MCF 10A (cell line): ENCODE results near the gene GARIN5A. TPM values are rescaled to one million over a fixed set of nuclear protein-coding genes. Genes with fewer than 3 reads are reported as not detected.

Source experiments
- BruUV-seq: library from RNA; stranded (reverse); fragments of 400-500 nt; replicated peaks from 2 replicates; lab custom pipeline; 2021; lab: Mats Ljungman, UMichigan
- CTCF ChIA-PET: fragments of 300-600 bp; sonication (Branson Sonifier 250); formaldehyde crosslinking; extraction: SDS; loops from one replicate; lab custom pipeline; 2021; ENCODE audit warnings: antibody characterized with exemption, inconsistent platforms; lab: Yijun Ruan, JAX
- POLR2A ChIA-PET: fragments of 300-600, 350-650 bp; sonication (Branson Sonifier 250); formaldehyde crosslinking; extraction: SDS; loops from one replicate; lab custom pipeline; 2020; ENCODE audit warnings: antibody characterized with exemption, inconsistent platforms; lab: Yijun Ruan, JAX
- DNase-seq: peaks from one replicate; pipeline ENCODE4 v3.0.0-alpha.2; 2018; ENCODE audit not compliant: unreplicated experiment
- H3K27ac Mint-ChIP-seq: one replicate; pipeline ENCODE4 v1.8.0; 2022; ENCODE audit warnings: mild to moderate bottlenecking, low read depth, mixed read lengths; ENCODE audit not compliant: unreplicated experiment
- H3K27me3 Mint-ChIP-seq: one replicate; pipeline ENCODE4 v1.8.0; 2022; ENCODE audit warnings: mixed read lengths; ENCODE audit not compliant: insufficient read depth, unreplicated experiment
- H3K36me3 Mint-ChIP-seq: one replicate; pipeline ENCODE4 v1.8.0; 2022; ENCODE audit warnings: mild to moderate bottlenecking, moderate library complexity, mixed read lengths; ENCODE audit not compliant: insufficient read depth, unreplicated experiment
- H3K4me1 Mint-ChIP-seq: one replicate; pipeline ENCODE4 v1.8.0; 2022; ENCODE audit warnings: mixed read lengths; ENCODE audit not compliant: insufficient read depth, unreplicated experiment
- H3K4me3 Mint-ChIP-seq: one replicate; pipeline ENCODE4 v1.8.0; 2022; ENCODE audit warnings: mild to moderate bottlenecking, moderate library complexity, mixed read lengths; ENCODE audit not compliant: unreplicated experiment
- H3K9me3 Mint-ChIP-seq: one replicate; pipeline ENCODE4 v1.8.0; 2022; ENCODE audit warnings: mixed read lengths; ENCODE audit not compliant: unreplicated experiment
- intact Hi-C: fragments of 100-400 bp; cut with micrococcal nuclease; formaldehyde crosslinking; loops from 2 replicates; pipeline ENCODE4 v1.14.1; 2022
- total RNA-seq: library from RNA; stranded (reverse); gene quantifications from 2 replicates; pipeline ENCODE4 v1.2.3, GENCODE V29; 2022
- TF ChIP-seq, protein P1 (sequence below): fragments of 200-600 bp; IDR thresholded peaks from one replicate; pipeline ENCODE4 v1.8.0; 2022; ENCODE audit warnings: antibody characterized with exemption, mild to moderate bottlenecking; ENCODE audit not compliant: unreplicated experiment

GARIN5A gene
- total RNA-seq, 1 experiment from 2014 or later: 1.5 TPM

- no peaks in the 10 kb centered on the region for H3K9me3 Mint-ChIP-seq
- TF ChIP-seq, protein P1, sequence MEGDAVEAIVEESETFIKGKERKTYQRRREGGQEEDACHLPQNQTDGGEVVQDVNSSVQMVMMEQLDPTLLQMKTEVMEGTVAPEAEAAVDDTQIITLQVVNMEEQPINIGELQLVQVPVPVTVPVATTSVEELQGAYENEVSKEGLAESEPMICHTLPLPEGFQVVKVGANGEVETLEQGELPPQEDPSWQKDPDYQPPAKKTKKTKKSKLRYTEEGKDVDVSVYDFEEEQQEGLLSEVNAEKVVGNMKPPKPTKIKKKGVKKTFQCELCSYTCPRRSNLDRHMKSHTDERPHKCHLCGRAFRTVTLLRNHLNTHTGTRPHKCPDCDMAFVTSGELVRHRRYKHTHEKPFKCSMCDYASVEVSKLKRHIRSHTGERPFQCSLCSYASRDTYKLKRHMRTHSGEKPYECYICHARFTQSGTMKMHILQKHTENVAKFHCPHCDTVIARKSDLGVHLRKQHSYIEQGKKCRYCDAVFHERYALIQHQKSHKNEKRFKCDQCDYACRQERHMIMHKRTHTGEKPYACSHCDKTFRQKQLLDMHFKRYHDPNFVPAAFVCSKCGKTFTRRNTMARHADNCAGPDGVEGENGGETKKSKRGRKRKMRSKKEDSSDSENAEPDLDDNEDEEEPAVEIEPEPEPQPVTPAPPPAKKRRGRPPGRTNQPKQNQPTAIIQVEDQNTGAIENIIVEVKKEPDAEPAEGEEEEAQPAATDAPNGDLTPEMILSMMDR: no peak
These were observed 26.1 kb downstream of the GARIN5A start for GRCh38 chr19:50450369-50451222.

DNA sequence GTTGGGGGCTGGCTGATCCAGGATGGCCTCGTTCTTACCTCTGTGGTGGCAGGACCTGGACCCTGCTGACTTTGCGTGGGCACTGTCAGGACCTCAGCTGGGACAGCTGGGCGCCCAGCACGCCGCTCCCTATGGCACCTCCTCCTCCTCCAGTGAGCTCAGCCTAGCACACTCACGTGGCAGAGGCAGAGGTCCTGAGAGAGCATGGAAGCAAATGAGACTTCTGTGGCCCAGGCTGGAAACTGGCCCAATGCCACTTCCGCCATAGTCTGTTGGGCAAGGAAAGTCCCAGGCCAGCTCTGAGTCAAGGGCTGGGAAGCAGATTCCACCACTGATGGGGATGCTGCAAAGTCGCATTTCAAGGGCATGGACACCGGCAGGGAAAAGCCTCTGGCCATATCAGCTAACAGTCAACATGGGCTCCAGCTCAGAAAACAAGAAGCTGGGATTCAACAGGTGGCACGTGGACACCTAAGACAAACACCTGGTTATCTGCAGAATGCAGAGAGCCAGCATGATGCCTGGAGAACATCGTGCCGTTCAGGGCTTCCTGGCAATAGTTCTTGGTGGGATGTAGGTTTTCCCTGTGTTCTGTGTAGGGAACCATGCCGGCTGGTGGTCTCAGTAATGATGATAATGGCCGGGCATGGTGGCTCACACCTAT is 27.3 kb downstream of the GARIN5A start:
- Mint-ChIP-seq H3K27ac (no peak overlapping the region), H3K9me3 (peaks cover 4% of the 10 kb centered on the region), H3K27me3 (peaks cover 11% of the 10 kb centered on the region), H3K4me1 (no peaks in the 10 kb centered on the region), H3K4me3 (no peak overlapping the region), H3K36me3 (no peaks in the 10 kb centered on the region)
- intact Hi-C loops: no loop called here
- no peak for DNase-seq
- ChIA-PET POLR2A (no interaction called here), CTCF (interaction anchor here (2.0 kb wide), 1 partner anchor 11 kb away, joined by 10 read pairs; no protein-coding TSS in a partner anchor)
- no TSS peak for BruUV-seq
- TF ChIP-seq, protein P1: no peak

More at GRCh38 chr19:50450369-50451222, 26.1 kb downstream of the GARIN5A start:
- H3K4me1 Mint-ChIP-seq: no peaks in the 10 kb centered on the region
- no TSS peak for BruUV-seq
- ChIA-PET CTCF (interaction anchor here (0.7 to 2.0 kb wide), 3 partner anchors 10 to 483 kb away, joined by 3 to 10 read pairs (median 3); no protein-coding TSS in a partner anchor), POLR2A (interaction anchor here (0.6 kb wide), 1 partner anchor 39 kb away, joined by 7 read pairs; no protein-coding TSS in a partner anchor)
- H3K4me3 Mint-ChIP-seq: no peak overlapping the region
- intact Hi-C loops: no loop called here
- H3K27me3 Mint-ChIP-seq: peaks cover 7% of the 10 kb centered on the region
- DNase-seq: no peak
- H3K36me3 Mint-ChIP-seq: no peaks in the 10 kb centered on the region
- H3K27ac Mint-ChIP-seq: no peak overlapping the region

- no peaks in the 10 kb centered on the region for H3K4me1 Mint-ChIP-seq
- H3K4me3 Mint-ChIP-seq: no peak overlapping the region
- DNase-seq: no peak
- ChIA-PET POLR2A (no interaction called here), CTCF (interaction anchor here (1.0 kb wide), 1 partner anchor 15 kb away, joined by 3 read pairs; no protein-coding TSS in a partner anchor)
- peaks cover 10% of the 10 kb centered on the region for H3K9me3 Mint-ChIP-seq
- no TSS peak for BruUV-seq
- TF ChIP-seq, protein P1: no peak
- intact Hi-C loops: no loop called here
- H3K36me3 Mint-ChIP-seq: no peaks in the 10 kb centered on the region
- no peak overlapping the region for H3K27ac Mint-ChIP-seq
- peaks cover 16% of the 10 kb centered on the region for H3K27me3 Mint-ChIP-seq
These were observed 28.9 kb downstream of the GARIN5A start for GRCh38 chr19:50447750-50448149.

DNA sequence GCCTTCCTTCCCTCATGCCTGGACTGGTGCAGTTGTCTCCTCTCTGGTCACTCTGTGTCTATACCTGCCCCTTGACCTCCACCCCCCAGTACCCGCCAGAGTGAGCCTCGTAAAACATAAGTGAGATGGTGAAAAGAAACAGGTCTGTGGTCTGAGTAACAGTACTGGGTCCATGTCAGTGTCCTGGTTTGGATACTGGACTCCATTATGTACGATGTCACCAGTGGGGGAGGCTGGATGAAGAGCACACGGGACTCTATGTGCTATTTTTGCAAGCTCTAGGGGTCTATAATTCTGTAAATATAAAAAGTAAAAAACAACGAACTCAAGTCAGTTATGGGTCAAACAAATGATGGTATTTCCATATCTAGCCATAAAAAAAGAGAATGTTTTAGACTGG is 29.6 kb downstream of the GARIN5A start:
- H3K4me3 Mint-ChIP-seq: no peak overlapping the region
- ChIA-PET POLR2A (no interaction called here), CTCF (interaction anchor here (1.0 kb wide), 1 partner anchor 16 kb away, joined by 3 read pairs; no protein-coding TSS in a partner anchor)
- no peak for DNase-seq
- no peaks in the 10 kb centered on the region for H3K36me3 Mint-ChIP-seq
- peaks cover 10% of the 10 kb centered on the region for H3K9me3 Mint-ChIP-seq
- H3K27me3 Mint-ChIP-seq: peaks cover 14% of the 10 kb centered on the region
- H3K27ac Mint-ChIP-seq: no peak overlapping the region
- intact Hi-C loops: no loop called here
- BruUV-seq: no TSS peak
- H3K4me1 Mint-ChIP-seq: no peaks in the 10 kb centered on the region
- TF ChIP-seq, protein P1: no peak
